Ramos (cell line): ENCODE data around the gene RETREG1.

Source experiments
- in situ Hi-C: fragments of 300-500 bp; cut with MboI; formaldehyde crosslinking; loops from one replicate; pipeline ENCODE4 v1.14.3; 2022; ENCODE audit warnings: low sequenced_read_pairs; ENCODE audit not compliant: unreplicated experiment

The RETREG1 gene

GRCh38 chr5:16534280-16534679, 82.5 kb downstream of the RETREG1 start:
- in situ Hi-C loops, result no loop called here

- in situ Hi-C loops, result no loop called here
These were observed 85.6 kb downstream of the RETREG1 start for GRCh38 chr5:16531063-16531648.

GRCh38 chr5:16529306-16529705, 87.5 kb downstream of the RETREG1 start:
- in situ Hi-C loops, result no loop called here

GRCh38 chr5:16528382-16529110, 88.3 kb downstream of the RETREG1 start:
- in situ Hi-C loops, result no loop called here

- in situ Hi-C loops, result no loop called here
These were observed 91.1 kb downstream of the RETREG1 start for GRCh38 chr5:16525651-16526050.

GRCh38 chr5:16524286-16524685, 92.5 kb downstream of the RETREG1 start:
- in situ Hi-C loops, result no loop called here

DNA sequence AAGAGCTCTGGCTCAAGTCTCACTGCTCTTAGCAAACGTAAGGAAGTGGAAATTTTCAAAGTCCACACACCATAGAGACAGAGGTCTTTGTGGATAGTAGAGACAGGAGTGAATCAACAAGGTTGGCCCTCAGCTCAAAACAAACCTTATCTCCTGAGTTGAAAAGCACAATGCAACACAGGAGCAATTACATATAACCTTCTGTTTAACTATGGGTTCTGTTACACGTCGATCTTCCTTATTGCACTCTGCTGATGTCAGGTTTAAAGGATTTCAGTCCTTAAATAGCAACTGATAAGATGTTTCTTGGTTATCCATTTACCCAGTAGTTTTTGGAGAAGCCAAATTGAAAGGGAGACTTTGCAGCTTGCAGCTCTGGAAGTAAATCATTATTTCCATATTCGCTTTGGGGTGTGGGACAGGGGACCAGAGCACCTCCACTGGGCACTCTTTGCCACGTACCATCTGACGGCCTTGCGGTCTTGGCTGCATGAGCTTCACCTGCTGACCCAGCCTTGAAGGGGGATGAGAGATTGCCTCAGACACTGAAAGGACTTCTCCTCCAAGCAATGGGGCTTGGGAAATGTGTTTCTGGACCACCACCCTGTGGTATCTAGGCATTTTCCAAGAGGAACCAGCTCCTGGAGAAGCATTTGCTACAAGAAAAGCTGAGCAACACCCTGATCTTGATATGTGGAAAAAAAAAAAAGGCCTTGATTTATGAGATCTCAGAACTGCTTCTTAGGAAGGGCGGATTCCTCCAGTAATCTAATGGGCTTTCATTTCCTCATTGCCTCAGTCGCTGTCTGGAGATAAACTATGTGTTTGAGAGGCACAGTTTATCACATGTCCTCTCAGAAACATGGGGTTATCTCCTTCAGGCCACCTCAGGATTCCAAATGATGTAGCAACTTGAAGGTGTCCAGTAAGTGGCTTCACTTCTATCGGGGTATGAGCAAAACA, 95.0 kb downstream of the RETREG1 start:
- in situ Hi-C loops, result no loop called here

DNA sequence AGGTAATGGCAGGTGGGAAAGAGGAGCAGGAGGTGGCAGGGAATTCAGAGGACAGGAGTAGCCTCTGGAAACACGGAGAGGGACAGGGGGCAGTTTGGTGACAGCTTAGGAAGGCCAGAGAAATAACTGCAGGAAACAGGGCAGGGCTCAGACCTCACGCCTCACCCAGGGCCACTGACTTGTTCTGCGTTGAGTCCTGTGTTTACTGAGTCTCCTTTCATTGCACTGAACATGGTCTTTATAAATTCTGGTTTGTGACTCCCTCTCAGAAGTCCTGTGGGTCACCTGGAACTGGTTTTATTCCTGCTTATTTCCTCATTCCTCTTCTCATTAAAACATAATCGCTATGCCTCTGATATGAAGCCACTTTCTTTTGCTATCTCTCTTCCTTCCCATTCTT, 96.0 kb downstream of the RETREG1 start:
- in situ Hi-C loops, result no loop called here

DNA sequence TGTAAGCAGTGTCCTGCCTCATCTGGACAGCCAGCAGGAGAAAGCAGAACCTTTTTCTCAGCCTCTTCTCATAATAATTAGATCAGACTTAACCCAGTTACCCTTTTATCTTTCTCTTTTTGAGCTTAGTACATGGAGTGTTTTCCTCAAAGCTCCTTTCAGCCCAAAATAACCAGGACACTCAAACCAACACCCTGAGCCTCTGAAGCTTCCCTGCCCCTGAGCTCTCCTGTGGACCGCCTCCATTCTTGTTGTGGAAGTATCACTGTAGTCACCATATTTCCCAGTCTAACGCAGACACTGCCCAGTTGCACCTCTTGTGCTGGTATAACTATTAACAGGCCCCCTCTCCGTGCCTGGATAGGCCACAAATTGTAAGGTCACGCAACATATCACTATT, 97.4 kb downstream of the RETREG1 start:
- in situ Hi-C loops, result no loop called here

- in situ Hi-C loops, result no loop called here
These were observed 98.2 kb downstream of the RETREG1 start for GRCh38 chr5:16518606-16519005.

- in situ Hi-C loops, result no loop called here
These were observed 101.3 kb downstream of the RETREG1 start for GRCh38 chr5:16515532-16515931.

DNA sequence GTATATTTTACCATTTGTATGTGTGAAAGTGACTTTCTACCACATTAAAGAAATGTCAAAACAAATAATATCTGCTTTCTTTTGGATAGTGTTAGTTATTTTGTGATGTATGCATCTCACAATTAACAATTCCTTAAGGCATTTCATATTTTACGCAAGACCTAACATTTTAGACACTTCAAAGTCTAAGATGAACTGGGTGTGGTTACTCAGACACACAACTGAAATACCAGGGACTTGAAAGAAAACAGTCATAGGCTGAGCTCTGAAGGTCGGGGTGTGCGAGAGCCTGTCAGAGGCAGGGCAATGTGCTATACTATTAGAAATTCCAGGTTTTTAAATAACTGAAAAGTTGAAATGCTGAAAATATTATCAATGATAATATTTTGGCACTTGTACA, 106.7 kb downstream of the RETREG1 start:
- in situ Hi-C loops, result no loop called here

- in situ Hi-C loops, result no loop called here
These were observed 107.9 kb downstream of the RETREG1 start for GRCh38 chr5:16508730-16509531.

GRCh38 chr5:16507716-16508115, 109.1 kb downstream of the RETREG1 start:
- in situ Hi-C loops, result no loop called here

DNA sequence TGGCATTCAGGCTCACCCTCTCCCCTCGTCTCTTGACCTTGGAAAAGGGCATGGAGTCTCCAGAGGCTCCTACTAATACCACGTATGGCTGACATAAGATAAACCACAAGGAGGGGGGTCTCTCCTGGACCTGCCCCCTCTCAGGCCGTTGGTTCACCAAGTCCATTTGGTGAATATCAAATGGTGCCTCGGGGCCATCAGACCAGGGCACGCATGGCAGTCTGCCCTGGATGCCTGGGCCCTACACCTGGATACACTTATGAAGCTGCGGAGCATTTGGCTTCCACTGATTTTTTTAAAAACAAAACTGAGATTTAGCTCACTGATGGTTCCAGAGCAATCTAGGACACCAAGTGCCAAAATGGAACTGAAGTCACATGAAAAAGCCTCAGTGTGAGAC, 110.9 kb downstream of the RETREG1 start:
- in situ Hi-C loops, result no loop called here

DNA sequence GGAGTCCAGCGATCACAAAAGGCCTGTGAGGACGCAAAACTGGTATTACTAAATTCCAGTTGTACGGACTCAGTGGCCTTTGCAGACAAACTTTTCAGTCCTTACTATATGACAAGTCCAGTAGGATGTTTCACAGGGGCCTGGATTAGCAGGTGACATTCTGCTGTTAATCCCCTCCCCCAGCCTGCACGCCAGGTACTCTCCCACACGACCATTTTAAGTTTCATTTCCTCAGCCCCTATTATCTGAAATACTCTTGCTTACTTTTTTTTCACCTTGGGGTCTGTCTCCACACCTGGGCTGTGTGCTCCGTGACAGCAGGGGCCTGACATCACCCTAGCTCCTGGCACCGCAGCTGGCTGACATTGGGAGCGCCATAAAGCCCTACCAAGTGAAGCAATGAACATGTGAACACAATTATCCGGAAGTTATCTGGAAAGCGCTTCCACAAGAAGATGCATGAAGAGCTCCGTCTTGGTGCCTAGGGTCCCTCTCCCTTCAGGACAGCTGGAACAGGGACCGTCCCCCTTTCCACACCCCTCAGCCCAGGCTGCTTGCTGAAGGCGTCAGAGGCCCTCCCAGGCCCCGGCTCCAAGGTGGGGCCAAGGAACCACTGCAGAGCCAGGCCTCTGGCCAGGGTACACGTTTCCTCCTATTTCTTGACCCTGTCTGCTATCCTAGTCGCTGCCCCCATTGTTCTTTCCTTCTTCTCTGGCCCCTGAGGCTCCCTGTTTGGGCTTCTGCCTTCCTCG, 111.5 kb downstream of the RETREG1 start:
- in situ Hi-C loops, result no loop called here

- in situ Hi-C loops, result no loop called here
These were observed 112.2 kb downstream of the RETREG1 start for GRCh38 chr5:16504571-16504970.

DNA sequence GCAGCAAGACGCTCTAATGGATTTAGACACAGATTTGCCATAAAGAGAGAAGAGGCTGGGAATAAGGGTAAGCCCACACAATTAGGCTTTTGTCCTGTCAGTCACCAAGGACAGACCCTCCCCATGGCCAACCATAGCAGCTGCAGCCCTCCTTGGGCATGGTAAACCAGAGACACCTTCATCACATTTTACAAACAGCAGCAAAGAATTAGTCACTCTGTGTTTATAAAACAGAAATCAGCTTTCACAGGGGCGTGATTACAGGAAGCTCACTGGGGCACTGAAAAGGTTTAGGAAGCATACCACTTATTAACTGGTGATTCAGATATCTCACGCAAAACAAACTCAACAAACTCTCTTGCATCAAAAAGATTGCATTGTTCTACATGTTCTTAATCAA, 113.9 kb downstream of the RETREG1 start:
- in situ Hi-C loops, result no loop called here

- in situ Hi-C loops, result no loop called here
These were observed 116.8 kb downstream of the RETREG1 start for GRCh38 chr5:16500024-16500423.

GRCh38 chr5:16497546-16497945, 119.3 kb downstream of the RETREG1 start:
- in situ Hi-C loops, result no loop called here
